Measurements from ENCODE around the gene MVD. TPM values are rescaled to one million over a fixed set of nuclear protein-coding genes. Genes with fewer than 3 reads are reported as not detected.
"Not testable (repeated sequence)": the region's sequence is repeated elsewhere in the genome, so short reads cannot be mapped to it uniquely, and the experiment has no call there.

Gene MVD
- polyA plus RNA-seq, 1 donor (not counting 4 experiments of a cell fraction or from before 2014, with no cell fraction given), result 59.6 TPM

DNA sequence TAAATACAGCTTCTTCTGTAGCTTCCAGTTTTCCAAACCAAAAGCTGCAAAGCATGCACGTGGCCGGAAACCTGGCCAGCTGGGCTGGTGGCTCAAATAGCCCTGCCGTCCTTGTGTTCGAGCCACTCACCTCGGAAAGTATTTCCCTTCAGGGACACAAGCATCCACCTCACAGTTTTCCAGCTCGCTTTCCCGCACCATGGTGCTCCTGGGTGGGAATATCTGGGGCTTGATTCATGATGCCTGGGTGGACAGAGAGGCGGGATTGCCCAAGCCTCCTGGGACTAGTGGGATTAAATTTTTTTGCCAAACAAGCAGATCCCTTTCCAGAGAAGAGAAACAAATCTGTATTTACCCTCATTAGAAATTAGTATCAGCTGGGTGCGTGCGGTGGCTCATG lies 7.1 kb upstream of the MVD start:
- DNase-seq (ENCODE audit: low read depth, low spot score), result no peak
- dilution Hi-C loops (cut with MboI; ENCODE audit: extremely low pct_ligation_motif_present, low sequenced_read_pairs), result loop anchor here (25.0 kb wide), 1 partner anchor 92 kb away; no protein-coding TSS in a partner anchor
- Histone ChIP-seq H2AFZ (ENCODE audit: control insufficient read depth, low read length) (no peak overlapping the region), H3K4me3 (ENCODE audit: control insufficient read depth in 2 of 3, extremely low read depth in 1 of 3, insufficient read depth in 2 of 3, low read depth in 1 of 3, low read length in 3 of 3) (no peak overlapping the region), H3K4me1 (ENCODE audit: control insufficient read depth, extremely low read depth, insufficient read depth, low read length) (peaks cover 4% of the 10 kb centered on the region), H3K27ac (ENCODE audit: control insufficient read depth, insufficient read depth, low read length) (no peak overlapping the region), H3K36me3 (ENCODE audit: control insufficient read depth in 2 of 2, extremely low read depth in 1 of 2, insufficient read depth in 2 of 2, low read length in 2 of 2) (peaks cover 0 to 9% of the 10 kb centered on the region in 2 experiments), H3K27me3 (ENCODE audit: control insufficient read depth, extremely low read depth, insufficient read depth, low read length) (no peaks in the 10 kb centered on the region), H3K9ac (ENCODE audit: control insufficient read depth, extremely low read depth, insufficient read depth, low read length) (no peak overlapping the region), H4K20me1 (ENCODE audit: control insufficient read depth, extremely low read depth, insufficient read depth, low read length) (no peaks in the 10 kb centered on the region), H3K9me1 (ENCODE audit: control insufficient read depth, extremely low read depth, insufficient read depth, low read length) (no peaks in the 10 kb centered on the region), H3K9me3 (ENCODE audit: control insufficient read depth, low read depth, low read length) (no peaks in the 10 kb centered on the region), H3K79me2 (ENCODE audit: control insufficient read depth, insufficient read depth, low read length) (no peaks in the 10 kb centered on the region), H3K4me2 (ENCODE audit: control insufficient read depth, extremely low read depth, insufficient read depth, low read depth, low read length) (no peak overlapping the region)
- no peak for FAIRE-seq
- TF ChIP-seq EZH2 (IDR thresholded peaks at IDR 0.05; ENCODE audit: low read length), result no peak
- TF ChIP-seq, protein P1, sequence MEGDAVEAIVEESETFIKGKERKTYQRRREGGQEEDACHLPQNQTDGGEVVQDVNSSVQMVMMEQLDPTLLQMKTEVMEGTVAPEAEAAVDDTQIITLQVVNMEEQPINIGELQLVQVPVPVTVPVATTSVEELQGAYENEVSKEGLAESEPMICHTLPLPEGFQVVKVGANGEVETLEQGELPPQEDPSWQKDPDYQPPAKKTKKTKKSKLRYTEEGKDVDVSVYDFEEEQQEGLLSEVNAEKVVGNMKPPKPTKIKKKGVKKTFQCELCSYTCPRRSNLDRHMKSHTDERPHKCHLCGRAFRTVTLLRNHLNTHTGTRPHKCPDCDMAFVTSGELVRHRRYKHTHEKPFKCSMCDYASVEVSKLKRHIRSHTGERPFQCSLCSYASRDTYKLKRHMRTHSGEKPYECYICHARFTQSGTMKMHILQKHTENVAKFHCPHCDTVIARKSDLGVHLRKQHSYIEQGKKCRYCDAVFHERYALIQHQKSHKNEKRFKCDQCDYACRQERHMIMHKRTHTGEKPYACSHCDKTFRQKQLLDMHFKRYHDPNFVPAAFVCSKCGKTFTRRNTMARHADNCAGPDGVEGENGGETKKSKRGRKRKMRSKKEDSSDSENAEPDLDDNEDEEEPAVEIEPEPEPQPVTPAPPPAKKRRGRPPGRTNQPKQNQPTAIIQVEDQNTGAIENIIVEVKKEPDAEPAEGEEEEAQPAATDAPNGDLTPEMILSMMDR (optimal IDR thresholded peaks at IDR 0.05 in 1 of 3, IDR thresholded peaks at IDR 0.05 in 1 of 3, conservative IDR thresholded peaks at IDR 0.05 in 1 of 3; ENCODE audit: extremely low read depth in 1 of 3, insufficient read depth in 2 of 3, low read length in 3 of 3), result no peak

DNA sequence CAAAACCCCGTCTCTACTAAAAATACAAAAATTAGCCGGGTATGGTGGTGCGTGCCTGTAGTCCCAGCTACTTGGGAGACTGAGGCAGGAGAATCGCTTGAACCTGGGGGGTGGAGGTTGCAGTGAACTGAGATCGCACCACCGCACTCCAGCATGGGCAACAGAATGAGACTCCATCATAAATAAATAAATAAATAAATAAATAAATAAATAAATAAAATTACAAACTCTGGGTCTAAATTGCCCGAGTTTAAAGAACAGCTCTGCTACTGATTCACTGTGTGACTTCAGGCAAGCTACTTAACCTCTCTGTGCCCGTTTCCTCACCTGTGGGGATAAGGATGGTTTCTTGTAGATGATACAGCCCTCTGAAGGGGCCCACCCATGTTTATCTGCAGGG lies 6.6 kb upstream of the MVD start:
- H3K4me3 ChIP-seq (ENCODE audit: control insufficient read depth in 2 of 3, extremely low read depth in 1 of 3, insufficient read depth in 2 of 3, low read depth in 1 of 3, low read length in 3 of 3); H3K9ac ChIP-seq (ENCODE audit: control insufficient read depth, extremely low read depth, insufficient read depth, low read length); H3K79me2 ChIP-seq (ENCODE audit: control insufficient read depth, insufficient read depth, low read length); H3K27me3 ChIP-seq (ENCODE audit: control insufficient read depth, extremely low read depth, insufficient read depth, low read length); H3K9me1 ChIP-seq (ENCODE audit: control insufficient read depth, extremely low read depth, insufficient read depth, low read length); FAIRE-seq; H3K36me3 ChIP-seq (ENCODE audit: control insufficient read depth in 2 of 2, extremely low read depth in 1 of 2, insufficient read depth in 2 of 2, low read length in 2 of 2); H3K4me1 ChIP-seq (ENCODE audit: control insufficient read depth, extremely low read depth, insufficient read depth, low read length); H4K20me1 ChIP-seq (ENCODE audit: control insufficient read depth, extremely low read depth, insufficient read depth, low read length); DNase-seq (ENCODE audit: low read depth, low spot score); H3K4me2 ChIP-seq (ENCODE audit: control insufficient read depth, extremely low read depth, insufficient read depth, low read depth, low read length); H2AFZ ChIP-seq (ENCODE audit: control insufficient read depth, low read length); H3K9me3 ChIP-seq (ENCODE audit: control insufficient read depth, low read depth, low read length); H3K27ac ChIP-seq (ENCODE audit: control insufficient read depth, insufficient read depth, low read length): not testable (repeated sequence)
- dilution Hi-C loops (cut with MboI; ENCODE audit: extremely low pct_ligation_motif_present, low sequenced_read_pairs), result loop anchor here (25.0 kb wide), 1 partner anchor 93 kb away; no protein-coding TSS in a partner anchor

DNA sequence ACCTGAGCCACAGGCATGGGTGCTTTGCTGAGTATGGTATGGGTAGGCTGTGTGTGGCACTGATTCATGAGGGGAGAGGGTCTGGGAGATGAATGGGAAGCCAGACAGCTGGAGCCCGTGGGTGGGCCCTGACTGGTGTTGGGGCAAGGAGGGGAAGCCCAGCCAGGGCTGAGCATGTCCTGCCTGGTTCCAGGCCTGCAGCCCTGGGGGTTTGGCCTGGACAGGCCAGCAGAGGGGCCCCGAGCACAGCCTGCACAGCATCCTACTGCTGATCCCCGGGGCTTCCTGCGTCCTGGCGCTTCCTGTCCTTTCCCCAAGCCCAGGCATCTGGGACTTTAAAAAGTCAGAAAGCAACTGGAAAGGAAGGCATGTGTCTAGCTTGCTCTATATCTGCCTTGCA lies 4.6 kb upstream of the MVD start:
- Histone ChIP-seq H3K9ac (ENCODE audit: control insufficient read depth, extremely low read depth, insufficient read depth, low read length) (no peak overlapping the region), H3K27ac (ENCODE audit: control insufficient read depth, insufficient read depth, low read length) (no peak overlapping the region), H2AFZ (ENCODE audit: control insufficient read depth, low read length) (no peak overlapping the region), H3K4me3 (ENCODE audit: control insufficient read depth in 2 of 3, extremely low read depth in 1 of 3, insufficient read depth in 2 of 3, low read depth in 1 of 3, low read length in 3 of 3) (no peak overlapping the region), H4K20me1 (ENCODE audit: control insufficient read depth, extremely low read depth, insufficient read depth, low read length) (no peaks in the 10 kb centered on the region), H3K9me3 (ENCODE audit: control insufficient read depth, low read depth, low read length) (no peaks in the 10 kb centered on the region), H3K36me3 (ENCODE audit: control insufficient read depth in 2 of 2, extremely low read depth in 1 of 2, insufficient read depth in 2 of 2, low read length in 2 of 2) (peaks cover 0 to 4% of the 10 kb centered on the region in 2 experiments), H3K4me2 (ENCODE audit: control insufficient read depth, extremely low read depth, insufficient read depth, low read depth, low read length) (no peak overlapping the region), H3K9me1 (ENCODE audit: control insufficient read depth, extremely low read depth, insufficient read depth, low read length) (no peaks in the 10 kb centered on the region), H3K4me1 (ENCODE audit: control insufficient read depth, extremely low read depth, insufficient read depth, low read length) (peaks cover 11% of the 10 kb centered on the region), H3K27me3 (ENCODE audit: control insufficient read depth, extremely low read depth, insufficient read depth, low read length) (no peaks in the 10 kb centered on the region), H3K79me2 (ENCODE audit: control insufficient read depth, insufficient read depth, low read length) (peaks cover 14% of the 10 kb centered on the region)
- dilution Hi-C loops (cut with MboI; ENCODE audit: extremely low pct_ligation_motif_present, low sequenced_read_pairs), result loop anchor here (25.0 kb wide), 1 partner anchor 95 kb away; no protein-coding TSS in a partner anchor
- no peak for FAIRE-seq
- TF ChIP-seq, protein P1 (optimal IDR thresholded peaks at IDR 0.05 in 1 of 3, IDR thresholded peaks at IDR 0.05 in 1 of 3, conservative IDR thresholded peaks at IDR 0.05 in 1 of 3; ENCODE audit: extremely low read depth in 1 of 3, insufficient read depth in 2 of 3, low read length in 3 of 3), result no peak
- TF ChIP-seq EZH2 (IDR thresholded peaks at IDR 0.05; ENCODE audit: low read length), result no peak
- DNase-seq (ENCODE audit: low read depth, low spot score), result no peak
